ENCODE data around the gene RDH5.

RDH5 gene

GRCh38 chr12:55713721-55714120 is 6.5 kb upstream of the RDH5 start:
- peak; percentile 91 for DNase-seq

- DNase-seq: no peak
Measured at GRCh38 chr12:55715169-55715764, 4.9 kb upstream of the RDH5 start.

DNA sequence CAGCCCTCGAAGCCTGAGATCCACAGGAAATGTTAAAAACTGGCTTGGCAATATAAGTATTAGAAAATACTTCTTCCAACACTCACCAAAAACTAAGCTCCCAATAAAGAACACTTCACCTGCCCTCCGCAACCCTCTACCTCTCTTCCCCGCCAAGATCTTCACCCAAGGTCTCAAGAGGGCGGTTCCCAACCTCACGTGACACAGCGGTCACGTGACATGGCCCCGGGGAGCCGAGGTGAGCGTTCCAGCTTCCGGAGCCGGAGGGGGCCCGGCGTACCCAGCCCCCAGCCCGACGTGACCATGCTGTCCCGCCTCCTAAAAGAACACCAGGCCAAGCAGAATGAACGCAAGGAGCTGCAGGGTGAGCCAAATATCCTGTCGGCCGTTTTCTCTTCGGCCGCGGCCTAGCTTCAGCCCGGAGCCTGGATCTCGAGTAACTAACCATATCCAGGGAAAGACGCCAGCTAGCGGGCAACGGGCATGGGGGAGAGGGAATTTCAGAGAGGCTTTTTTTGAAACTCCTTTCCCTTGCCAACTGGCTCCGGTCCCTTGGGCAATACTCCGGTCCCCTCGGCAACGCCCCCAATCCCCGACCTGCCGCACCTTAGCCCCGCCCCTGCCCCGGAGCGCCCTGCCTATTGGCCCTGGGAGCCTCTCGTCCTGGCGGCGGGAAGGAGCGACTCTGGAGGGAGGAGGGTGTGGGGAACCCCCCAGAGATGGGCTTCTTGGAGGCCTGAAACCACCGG is 4.2 kb upstream of the RDH5 start, which contains the start of gene BLOC1S1:
Gene BLOC1S1 (plus strand): TSS at position 214 of the 749 bp plus-strand sequence. CDS start 6 bp downstream, at position 220.
- peak; percentile 96 for DNase-seq

DNA sequence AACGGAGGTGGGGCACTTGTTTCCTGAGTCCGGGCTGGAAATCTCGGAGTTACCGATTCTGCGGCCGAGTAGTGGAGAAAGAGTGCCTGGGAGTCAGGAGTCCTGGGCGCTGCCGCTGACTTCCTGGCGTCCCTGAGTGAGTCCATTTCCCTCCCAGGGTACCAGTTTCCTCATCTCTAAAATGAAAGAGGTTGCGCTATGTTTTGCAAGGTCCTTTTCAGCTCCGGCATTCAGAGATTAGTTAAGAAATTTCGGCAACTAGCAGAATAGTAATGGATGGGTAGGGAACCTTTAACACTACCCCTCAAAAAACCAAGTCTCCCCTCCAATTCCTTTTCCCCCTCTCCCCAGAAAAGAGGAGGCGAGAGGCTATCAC is 3.6 kb upstream of the RDH5 start:
- DNase-seq: no peak

DNA sequence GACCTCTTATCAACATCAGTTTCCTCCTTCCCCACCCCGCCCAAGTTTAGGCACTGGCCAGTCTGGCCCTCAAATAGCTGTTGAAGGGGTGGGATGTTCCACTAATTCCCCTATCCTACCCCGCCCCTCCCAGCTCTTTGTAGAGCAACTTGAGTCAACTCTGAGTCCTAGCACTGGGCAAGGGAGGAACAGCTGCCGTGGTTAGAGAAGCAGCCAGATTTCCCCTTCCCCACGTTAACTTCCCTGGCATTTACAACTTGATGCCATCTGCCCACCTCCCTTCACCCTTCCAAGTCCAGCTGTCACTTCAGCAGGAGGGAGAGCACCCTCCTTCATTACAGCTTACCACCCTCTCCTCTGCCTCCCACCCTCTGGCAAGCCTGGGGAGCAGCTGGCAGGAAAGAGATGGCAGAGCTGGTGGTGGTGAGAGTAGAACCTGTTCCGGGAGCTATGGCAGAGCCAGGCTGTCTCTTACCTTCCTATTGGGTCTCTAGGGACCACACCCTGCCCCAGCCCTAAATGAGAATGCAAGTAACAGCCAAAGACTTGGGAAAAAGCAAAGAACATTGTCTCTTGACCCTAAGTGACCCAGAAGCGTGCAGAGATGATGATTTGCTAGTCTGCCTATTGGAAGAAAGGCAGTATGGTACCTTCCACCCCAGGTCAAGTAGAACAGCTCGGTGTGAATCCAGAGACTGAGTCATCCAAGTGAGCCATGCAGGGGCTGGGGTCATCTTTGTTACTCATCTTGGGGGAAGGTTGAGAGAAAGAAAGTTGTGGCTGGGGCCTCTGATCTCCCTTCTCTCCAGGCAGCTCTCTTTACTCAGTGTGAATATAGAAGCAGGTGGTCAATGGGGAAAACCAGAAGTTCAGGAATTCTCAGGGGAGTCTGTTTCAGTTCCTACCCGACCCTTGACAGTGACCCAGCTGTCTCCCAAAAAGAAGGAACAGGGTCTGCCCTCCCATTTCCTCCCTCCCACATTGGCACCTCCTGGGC is 2.9 kb upstream of the RDH5 start:
- peak; percentile 78 for DNase-seq

DNA sequence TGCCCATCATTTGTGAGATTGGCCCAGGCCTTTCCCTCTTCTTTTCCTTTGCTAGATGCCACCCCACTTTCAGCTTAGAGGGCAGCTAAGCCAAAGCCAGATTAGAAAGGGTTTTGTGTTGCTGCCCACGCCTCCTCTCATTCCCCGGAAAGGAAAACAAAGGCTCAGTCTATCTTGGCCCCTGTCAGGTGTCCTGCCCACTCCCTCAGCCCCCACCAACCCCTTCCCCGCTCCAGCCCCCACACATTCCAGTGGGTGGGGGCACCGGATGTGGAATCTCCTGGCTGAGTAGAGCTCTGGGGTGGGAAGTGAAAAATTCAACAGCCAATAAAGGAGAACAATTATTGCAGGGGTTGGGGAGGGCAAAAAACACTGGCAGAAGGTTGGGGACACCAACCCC is 2.2 kb upstream of the RDH5 start:
- peak; percentile 83 for DNase-seq

- no peak for DNase-seq
Measured at GRCh38 chr12:55718624-55719275, 1.4 kb upstream of the RDH5 start.

DNA sequence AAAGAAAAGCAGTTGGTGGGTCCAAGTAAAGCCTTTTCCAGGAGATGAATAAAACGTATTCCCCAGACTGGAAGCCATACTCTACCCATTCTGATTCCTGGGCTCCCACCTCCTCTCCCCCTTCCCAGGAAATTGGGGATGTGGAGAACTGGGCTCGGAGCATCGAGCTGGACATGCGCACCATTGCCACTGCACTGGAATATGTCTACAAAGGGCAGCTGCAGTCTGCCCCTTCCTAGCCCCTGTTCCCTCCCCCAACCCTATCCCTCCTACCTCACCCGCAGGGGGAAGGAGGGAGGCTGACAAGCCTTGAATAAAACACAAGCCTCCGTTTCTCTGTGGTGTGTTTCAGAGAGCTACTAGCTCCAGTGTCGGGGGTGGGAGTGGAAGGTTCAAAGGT is 822 bp upstream of the RDH5 start:
- DNase-seq: no peak

DNA sequence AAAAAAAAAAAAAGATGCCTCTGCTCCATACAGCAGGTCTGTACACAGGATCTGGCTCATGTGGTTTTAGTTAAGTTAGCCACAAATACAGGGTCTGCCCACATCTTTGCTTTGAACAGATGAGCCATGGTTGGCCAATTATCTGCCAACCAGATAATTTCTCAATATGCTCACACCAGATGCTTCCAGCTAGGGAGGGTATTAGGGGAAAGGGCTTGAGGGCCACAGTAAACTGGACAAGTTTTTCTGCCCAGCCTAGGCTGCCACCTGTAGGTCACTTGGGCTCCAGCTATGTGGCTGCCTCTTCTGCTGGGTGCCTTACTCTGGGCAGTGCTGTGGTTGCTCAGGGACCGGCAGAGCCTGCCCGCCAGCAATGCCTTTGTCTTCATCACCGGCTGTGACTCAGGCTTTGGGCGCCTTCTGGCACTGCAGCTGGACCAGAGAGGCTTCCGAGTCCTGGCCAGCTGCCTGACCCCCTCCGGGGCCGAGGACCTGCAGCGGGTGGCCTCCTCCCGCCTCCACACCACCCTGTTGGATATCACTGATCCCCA is 776 bp downstream of the RDH5 start:
- DNase-seq: peak; percentile 93

DNA sequence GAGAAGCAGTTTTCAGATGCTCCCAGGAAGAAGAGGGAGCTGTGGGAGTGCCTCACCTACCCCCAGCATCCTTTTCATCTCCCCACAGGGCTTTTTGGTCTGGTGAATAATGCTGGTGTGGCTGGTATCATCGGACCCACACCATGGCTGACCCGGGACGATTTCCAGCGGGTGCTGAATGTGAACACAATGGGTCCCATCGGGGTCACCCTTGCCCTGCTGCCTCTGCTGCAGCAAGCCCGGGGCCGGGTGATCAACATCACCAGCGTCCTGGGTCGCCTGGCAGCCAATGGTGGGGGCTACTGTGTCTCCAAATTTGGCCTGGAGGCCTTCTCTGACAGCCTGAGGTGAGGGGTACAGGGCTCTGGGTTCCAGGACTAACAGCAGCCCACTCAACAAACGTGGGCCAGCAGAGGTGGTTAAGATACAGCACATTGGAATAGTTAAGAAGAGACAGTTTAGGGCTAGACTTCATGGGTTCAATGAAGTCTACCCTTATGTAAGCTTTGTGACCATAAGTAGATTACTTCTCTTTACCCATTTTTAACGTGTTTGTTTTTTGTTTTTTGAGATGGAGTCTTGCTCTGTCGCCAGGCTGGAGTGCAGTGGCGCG is 1.5 kb downstream of the RDH5 start:
- DNase-seq: no peak

- no peak for DNase-seq
Measured at GRCh38 chr12:55722948-55723347, 2.8 kb downstream of the RDH5 start.

DNA sequence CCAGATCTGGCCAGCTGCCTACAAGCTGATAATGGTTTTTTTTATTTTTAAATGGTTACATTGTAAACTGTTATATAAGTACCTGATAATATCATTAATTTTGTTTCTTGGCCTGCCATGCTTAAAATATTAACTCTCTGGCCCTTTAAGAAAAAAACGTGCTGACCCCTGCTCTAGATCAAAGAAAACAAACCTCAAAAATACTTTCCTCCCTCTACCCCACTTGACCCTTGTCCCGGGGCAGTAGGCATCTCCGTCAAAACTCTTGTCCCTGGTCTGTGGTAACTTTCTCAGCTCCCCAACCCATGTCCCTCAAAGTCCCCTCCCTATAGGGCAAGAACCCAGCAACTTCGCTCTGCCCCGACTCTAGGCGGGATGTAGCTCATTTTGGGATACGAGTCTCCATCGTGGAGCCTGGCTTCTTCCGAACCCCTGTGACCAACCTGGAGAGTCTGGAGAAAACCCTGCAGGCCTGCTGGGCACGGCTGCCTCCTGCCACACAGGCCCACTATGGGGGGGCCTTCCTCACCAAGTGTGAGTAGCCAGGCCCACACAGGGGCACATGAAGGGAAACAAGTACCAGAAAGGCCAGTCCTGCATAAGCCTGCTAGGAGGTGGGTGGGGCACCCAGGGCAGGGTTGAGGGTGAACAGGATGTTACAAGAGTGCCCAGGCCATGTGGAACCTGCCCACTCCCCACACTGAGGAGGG is 3.5 kb downstream of the RDH5 start:
- DNase-seq: no peak

GRCh38 chr12:55724226-55724939 is 4.2 kb downstream of the RDH5 start:
- peak; percentile 52 for DNase-seq

- DNase-seq: no peak
Measured at GRCh38 chr12:55724940-55725309, 4.7 kb downstream of the RDH5 start.

GRCh38 chr12:55725556-55725955 is 5.4 kb downstream of the RDH5 start:
- no peak for DNase-seq

- no peak for DNase-seq
Measured at GRCh38 chr12:55726971-55727370, 6.8 kb downstream of the RDH5 start.

- peak; percentile 94 for DNase-seq
Measured at GRCh38 chr12:55727643-55728185, 7.5 kb downstream of the RDH5 start.

DNA sequence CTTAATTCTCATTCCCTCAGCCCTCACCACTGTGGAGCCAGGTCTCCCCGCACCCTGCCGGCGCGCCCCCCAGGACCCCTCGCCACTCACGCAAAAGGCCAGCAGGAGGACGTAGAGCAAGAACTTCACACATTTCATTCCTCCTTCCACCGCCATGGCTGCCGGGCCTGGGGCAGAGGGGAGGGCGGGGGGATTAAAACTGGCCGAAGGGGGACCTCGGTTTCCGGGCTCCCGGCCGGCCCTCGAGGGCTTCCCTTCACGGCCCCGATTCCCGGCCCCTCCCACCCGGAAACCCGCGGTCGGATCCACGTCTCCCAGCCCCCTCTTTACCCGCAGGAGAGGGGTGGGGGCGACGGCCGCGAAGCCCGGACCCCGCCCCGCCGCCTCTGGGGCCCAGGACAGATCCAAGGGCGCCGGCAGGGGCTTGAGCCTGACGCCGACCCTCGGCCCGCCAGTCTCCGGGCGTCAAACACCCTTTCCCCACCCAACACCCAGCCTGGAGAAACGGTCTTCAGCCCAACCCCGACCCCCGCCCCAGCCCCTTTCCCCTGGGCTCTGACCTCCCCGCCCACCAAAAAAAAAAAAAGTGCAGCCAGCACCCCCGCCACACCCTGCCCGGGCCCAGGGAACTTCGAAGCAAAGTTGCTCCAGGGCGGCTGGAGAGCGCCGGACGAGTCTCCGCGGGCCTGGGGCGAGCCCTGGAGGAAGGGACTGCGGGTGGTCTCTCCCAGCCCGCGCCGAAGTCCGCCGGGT is 8.2 kb downstream of the RDH5 start:
- DNase-seq: peak; percentile 75

DNA sequence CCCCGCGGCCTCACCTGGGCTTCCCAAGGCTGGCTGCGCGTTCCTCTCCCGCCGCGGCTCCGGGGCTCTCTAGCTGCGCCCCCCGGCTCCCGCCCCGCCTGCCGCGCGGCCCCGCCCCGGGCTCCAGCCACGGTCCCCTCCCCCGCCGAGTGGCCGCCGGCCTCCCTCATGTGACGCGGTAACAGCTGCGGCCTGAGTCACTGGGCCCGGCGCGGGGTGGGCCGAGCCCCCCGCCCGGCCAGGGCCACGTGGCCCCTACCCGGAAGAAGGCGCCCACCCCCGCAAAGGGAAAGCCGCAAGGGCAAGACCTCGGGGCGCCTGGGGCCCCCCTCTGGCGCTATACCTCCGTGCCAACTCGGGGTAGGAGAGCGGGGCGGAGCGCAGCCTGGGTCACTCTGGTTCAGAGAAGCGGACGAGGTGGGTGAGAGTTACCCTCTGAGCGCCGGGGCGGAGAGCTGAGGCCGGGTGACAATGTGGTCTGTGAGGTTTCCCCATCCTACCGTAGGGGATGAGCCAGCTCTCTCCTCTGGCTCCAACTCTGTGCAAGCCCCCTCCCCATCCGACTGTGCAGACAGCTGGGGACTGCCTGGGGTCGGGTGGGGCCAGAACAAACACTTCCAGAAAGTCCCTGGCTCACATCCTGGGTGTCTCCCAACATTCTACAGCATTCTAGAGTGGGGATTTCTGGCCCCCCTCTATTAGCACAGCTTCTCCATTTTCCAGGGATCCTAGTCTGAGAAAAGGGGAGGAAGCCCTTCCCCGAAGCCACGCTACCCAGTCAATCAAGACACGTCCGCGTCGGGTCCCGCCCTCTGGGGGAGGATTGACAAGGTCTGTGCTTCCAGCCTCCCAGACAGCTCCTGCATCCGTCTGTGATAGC is 9.0 kb downstream of the RDH5 start, which contains the start of gene CD63:
Gene CD63 (minus strand): TSS at position 71 of the 880 bp plus-strand sequence. CDS start 668 bp downstream, outside the sequence.
- DNase-seq: peak; percentile 100
